GM12873 (cell line): Measurements from ENCODE around the gene ZFR2.

Experiments used
- TF ChIP-seq, protein P1 (sequence below): IDR thresholded peaks from 2 replicates; pipeline ENCODE4 v1.5.1; 2012; ENCODE audit warnings: low read depth, mild to moderate bottlenecking, moderate library complexity, low read length, control low read depth; ENCODE audit not compliant: insufficient read depth; ENCODE audit errors: missing control alignments

ZFR2 gene

DNA sequence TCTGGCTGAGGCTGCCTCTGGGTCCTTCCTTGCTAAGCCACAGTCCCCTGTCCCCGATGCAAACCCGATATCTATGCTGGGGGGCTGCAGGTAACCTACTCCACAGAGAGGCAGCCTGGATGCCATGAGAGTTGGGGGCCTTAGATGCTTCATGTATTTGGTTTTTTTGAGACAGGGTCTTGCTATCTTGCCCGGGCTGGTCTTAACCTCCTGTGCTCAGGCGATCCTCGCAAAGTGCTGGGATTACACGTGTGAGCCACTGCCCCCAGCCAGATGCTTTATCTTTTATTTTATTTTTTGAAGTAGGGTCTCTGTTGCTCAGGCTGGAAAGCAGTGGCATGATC lies 13.2 kb upstream of the ZFR2 start:
- TF ChIP-seq, protein P1, sequence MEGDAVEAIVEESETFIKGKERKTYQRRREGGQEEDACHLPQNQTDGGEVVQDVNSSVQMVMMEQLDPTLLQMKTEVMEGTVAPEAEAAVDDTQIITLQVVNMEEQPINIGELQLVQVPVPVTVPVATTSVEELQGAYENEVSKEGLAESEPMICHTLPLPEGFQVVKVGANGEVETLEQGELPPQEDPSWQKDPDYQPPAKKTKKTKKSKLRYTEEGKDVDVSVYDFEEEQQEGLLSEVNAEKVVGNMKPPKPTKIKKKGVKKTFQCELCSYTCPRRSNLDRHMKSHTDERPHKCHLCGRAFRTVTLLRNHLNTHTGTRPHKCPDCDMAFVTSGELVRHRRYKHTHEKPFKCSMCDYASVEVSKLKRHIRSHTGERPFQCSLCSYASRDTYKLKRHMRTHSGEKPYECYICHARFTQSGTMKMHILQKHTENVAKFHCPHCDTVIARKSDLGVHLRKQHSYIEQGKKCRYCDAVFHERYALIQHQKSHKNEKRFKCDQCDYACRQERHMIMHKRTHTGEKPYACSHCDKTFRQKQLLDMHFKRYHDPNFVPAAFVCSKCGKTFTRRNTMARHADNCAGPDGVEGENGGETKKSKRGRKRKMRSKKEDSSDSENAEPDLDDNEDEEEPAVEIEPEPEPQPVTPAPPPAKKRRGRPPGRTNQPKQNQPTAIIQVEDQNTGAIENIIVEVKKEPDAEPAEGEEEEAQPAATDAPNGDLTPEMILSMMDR = no peak

DNA sequence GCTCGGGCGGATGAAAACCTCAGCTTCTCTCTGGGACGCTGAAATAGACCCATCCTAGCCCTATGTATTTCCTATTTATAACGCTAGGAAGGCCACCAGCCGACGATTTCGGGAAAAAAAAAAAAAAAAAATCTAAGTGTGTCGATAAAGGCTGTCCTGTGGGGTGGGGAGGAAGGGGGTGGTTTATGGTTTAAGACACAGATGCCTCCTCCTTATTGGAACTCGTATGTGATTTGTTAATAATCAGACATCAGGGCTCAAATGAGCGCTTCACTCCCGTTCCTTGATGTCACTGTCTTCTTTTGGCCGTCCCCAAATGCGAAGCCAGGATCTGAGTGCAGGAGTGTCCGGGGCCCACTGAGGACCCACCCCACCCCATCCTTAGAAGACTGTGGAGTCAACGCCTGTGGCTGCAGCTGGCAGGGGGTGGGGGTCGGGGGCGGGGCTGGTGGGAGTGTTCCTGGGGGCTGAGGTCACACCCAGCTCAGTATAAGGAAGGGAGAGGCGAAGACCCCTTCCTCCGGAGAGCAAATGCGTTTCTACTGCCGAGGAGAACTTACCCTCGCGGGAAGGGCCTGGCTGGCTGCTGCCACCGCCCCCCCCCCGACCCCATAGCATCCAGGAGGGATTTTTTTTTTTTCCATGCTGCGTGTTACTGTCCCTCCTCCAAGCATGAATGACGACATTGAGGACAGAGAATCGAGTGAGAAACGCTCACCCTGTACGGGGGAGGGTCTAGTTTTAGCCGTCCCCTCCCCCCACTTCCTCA lies 12.6 kb upstream of the ZFR2 start:
- TF ChIP-seq, protein P1 = no peak

DNA sequence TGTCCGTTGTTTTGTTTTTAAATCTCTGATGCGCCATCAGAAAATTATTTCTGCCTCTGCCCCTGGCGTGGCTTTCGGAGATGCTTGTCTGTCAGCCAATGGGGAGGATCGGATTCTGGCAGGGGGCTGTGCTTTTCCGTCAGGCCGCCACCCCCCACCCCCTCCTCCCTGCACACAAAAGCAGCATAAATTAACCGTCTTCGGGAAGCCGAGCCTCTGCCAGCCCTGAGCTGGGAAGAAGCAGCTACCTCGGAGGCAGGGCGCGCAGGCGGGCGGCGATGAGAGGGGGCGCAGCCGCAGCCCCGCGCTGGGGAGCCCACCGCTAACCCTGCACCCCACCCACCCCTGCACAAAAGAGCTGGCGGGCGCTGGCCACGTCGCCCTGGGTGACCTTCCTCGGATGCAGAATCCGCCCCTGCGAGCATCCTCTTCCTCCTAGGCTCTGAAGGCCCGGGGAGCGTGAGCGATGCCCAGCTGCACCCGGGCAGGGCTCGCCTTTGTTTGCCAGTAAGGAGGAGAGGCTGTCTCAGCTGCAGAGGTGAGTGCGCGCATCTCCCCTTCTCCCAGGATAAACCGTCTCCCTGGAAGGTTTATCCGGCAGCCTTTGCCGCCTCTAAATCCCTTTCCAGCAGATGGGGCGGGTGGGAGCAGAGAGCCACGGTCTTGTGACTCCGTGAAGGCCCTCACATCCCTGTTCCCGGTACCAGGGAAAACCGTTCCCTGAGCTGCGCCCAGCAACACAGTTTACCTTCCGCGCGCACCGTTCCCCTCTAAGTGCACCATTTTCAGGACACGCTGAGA lies 11.8 kb upstream of the ZFR2 start, which contains the start of gene ATCAY:
TSS of gene ATCAY (plus strand) at position 215 of the 801 bp plus-strand sequence. CDS start 5,083 bp downstream, outside the sequence.
- TF ChIP-seq, protein P1 = no peak

DNA sequence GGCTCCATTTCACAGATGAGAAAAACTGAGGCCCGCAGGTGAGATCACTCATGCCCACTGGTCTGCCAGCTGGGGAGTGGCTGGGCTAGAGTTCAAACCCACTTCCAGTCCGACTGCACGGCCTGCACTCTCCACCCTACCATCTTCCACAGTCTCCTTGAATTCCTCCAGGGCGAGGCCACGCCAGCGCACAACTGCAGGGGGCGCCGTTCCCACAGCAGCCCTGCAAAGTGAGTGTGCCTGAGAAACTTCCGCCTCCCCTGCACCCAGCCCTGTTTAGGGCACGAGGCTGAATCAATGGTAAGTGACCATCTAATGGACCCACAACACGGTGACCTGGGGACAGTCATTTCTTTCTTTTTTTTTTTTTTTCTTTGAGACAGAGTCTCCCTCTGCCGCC lies 10.8 kb upstream of the ZFR2 start:
- TF ChIP-seq, protein P1 = peak; percentile 24

DNA sequence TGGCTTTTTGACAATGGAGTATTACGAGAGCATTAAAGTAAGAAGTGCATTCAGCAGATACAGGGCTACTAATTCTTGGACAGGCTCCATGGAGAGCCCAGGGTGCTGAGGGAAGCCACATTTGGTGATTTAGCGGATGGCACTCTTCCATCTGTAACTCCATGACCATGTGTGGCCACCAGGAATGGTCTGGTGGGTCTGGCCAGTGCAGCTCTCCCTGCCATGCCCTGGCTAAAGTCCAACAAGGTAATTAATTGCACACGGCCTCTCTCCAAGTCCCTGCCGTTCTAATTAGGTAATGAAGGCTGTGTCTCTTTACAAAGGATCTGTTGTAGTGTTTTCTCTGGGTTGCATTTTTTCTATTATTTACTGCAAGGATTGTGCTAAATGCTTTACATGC lies 4.3 kb upstream of the ZFR2 start:
- TF ChIP-seq, protein P1 = no peak

DNA sequence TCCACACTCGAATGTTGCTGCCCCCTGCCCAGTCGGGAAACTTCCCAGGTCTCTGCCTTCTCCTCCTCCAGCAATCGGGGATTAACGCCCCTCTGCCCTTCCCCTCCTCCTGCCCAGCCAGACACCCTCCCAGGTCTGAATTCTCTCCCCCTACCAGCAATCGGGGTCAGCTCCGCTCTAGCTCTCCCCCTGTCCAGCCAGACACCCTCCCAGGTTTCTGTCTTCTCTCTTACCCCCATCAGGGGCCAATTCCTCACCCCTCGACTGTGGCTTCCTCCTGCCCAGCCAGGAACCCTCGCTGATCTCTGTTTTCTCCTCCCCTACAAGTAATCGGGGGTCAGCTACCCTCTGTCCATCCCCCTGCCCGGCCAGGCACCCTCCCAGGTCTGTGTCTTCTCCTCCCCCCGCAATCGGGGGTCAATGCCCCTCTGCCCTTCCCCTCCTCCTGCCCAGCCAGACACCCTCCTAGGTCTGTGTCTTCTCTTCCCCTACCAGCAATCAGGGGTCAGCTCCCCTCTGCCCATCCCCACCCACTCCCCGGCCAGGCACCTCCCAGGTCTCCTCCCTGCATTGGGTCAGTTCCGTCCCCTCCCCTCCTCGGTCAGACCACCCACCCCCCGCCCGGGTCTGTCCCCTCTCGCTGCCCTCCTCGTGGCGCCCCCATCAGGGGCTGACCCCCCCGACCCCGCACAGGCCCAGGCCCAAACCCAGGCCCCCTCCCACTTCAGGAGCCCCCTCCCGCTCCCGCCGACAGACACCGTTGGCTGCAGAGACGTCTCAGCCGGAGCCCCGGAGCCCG lies 668 bp downstream of the ZFR2 start:
- TF ChIP-seq, protein P1 = no peak
